GM18498 (cell line): ENCODE data around the gene FIGNL1.

ENCODE experiments used
- ATAC-seq: cut with Tn5 transposase; IDR thresholded peaks from one replicate; pipeline ENCODE4 v1.9.1; 2021; ENCODE audit warnings: mild to moderate bottlenecking, moderate library complexity; ENCODE audit not compliant: unreplicated experiment

FIGNL1 gene

DNA sequence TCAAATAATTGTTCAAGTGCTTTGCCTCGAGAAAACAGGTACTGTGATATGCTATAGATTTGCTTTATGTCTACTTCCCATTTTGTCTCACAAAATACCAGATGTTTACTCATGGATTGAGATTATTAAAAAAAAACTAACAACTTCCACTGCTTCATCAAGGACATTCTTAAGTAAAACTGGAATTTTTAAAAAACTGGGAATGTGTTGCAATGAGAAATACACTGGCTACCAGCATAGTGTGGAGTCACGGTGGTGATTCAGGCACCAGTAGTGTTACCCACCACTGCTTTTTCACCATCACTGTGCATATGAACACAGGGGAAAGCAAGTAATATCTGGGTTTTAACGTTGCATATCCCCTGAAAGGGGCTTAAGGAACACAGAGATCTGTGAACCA lies 21.2 kb downstream of the FIGNL1 start:
- ATAC-seq, result no peak

DNA sequence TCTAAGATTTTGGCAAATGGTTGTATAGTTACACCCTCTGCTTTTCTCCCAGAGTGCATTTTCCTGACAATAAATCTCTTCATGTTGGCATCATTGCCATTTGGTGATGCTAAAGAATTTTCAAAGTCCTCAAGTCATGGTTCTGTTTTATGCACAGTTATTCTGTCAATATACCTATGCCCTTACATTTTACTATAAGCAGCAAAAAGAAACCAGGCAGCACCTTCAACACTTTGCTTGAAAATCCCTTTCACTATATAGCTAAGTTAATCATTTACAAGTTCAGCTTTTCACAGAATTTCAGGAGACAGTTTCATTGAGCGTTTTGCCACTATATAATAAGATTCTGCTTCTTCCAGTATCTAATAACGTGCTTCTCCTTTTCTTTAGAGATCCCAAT lies 22.6 kb downstream of the FIGNL1 start:
- no peak for ATAC-seq

DNA sequence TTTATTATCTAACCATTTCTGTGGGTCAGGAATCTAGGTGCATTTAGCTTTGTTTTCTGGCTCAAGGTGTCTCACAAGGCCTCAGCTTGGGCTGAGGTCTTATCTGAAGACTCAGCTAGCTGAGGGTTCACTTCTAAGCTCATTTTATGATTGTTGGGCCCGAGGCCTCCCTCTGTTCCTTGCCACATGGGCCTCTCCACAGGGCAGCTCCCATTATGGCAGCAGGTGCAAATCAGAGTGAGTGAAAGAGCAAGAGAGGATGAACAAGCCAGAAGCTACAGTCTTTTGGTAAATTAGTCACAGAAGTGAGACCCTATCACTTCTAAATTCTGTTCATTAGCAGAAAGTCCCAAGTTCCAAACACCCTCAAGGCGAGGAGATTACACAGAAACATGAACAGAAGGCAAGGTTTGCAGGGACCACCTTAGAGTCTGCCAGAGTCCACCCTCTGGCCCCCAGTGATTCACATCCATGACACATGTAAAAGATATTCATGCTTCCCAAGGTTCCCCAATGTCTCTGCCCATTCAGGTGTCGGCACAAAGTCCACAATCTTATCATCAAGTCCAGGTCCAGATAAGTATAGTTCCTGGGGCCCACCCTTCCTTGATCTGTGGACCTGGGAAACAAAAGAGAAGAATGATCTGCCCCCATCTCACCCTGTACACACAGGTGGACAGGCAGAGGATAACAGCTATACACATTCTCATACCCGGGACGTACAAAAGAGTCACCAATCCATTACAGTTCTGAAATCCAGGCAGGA lies 23.7 kb downstream of the FIGNL1 start:
- no peak for ATAC-seq

DNA sequence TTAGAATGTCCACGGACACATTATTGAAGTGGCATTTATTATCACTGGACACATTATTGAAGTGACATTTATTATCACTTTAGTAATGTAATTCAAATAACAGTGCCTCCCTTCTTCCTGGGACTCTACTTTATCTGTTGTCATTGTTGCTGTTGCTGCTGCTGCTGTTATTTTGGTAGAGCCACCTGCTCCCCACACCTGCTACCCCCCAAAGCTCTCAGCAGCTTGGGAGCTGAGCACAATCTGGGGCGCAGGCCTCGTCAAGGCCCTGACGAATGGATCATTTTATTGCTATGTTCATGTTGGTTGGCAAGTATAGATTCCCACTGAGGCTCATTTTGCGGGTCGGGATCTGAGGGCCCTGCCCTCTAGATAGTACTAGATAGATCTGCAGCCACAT lies 24.8 kb downstream of the FIGNL1 start:
- ATAC-seq, result no peak

GRCh38 chr7:50423860-50424259 lies 26.3 kb downstream of the FIGNL1 start:
- no peak for ATAC-seq

DNA sequence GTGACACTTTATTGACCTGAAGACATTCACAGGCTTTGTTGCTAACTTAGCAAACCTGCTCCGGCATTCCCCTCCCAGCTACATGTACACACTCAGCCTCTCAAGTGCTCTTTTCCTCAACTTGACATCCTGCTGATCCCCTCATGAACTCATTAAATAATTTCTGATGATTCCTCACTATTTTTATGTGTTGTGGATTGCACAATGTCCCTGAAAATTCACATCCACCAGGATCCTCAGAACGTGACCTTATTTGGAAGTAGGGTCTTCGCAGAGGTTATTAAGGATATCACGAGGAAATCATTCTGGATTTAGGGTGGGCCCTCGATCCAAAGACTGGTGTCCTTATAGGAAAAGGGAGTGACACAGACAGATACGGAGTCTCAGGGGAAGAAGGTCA lies 27.3 kb downstream of the FIGNL1 start:
- ATAC-seq, result no peak

DNA sequence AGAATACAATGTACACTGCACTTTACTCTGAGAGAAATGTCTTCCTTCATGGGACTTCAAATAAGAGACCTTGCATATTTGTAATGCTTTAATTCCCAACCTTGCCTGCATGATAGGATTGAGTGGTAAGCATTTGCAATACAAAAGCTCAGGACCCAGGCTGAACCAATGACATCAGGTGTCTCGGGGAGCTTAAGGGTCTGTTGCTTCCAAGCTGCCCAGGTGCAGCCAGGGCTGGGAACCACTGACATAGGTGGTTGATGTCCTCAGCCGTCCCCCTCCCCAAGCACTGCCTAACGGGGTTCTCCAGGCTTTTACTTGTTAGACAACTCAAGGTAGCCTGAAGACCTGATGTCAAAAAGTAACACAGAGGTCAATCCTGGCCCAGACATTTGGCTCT lies 29.1 kb downstream of the FIGNL1 start:
- no peak for ATAC-seq

GRCh38 chr7:50418526-50419290 lies 31.4 kb downstream of the FIGNL1 start:
- ATAC-seq, result no peak

GRCh38 chr7:50418086-50418515 lies 32.0 kb downstream of the FIGNL1 start:
- ATAC-seq, result peak; percentile 86

- peak; percentile 80 for ATAC-seq
Measured at GRCh38 chr7:50416527-50417182, 33.5 kb downstream of the FIGNL1 start.

DNA sequence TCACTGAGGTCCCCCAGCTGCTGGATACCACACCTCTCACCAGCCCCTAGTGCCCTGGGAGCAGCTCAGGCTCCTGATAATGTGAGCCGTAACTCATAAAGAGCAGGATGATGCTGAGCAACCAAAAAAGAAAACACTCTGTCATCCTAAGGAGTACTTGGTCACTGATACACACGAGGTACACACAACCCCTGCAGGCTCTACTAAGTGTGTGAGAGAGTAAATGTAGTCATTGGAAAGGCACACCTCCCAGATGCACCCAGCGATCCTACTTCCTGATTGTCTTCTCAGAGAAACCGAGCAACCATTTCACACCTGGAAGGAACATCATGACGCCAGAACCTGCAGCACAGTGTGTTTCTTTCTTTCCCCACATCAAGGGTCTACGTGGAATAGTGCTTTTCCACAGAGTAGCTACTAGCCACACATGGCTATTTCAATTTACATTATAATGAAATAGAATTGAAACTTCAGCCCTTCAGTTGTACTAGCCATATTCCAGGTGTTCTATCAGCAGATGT lies 34.2 kb downstream of the FIGNL1 start:
- ATAC-seq, result peak; percentile 1

- no peak for ATAC-seq
Measured at GRCh38 chr7:50413561-50413960, 36.6 kb downstream of the FIGNL1 start.

GRCh38 chr7:50412973-50413372 lies 37.2 kb downstream of the FIGNL1 start:
- no peak for ATAC-seq

GRCh38 chr7:50411332-50411731 lies 38.8 kb downstream of the FIGNL1 start:
- ATAC-seq, result no peak

DNA sequence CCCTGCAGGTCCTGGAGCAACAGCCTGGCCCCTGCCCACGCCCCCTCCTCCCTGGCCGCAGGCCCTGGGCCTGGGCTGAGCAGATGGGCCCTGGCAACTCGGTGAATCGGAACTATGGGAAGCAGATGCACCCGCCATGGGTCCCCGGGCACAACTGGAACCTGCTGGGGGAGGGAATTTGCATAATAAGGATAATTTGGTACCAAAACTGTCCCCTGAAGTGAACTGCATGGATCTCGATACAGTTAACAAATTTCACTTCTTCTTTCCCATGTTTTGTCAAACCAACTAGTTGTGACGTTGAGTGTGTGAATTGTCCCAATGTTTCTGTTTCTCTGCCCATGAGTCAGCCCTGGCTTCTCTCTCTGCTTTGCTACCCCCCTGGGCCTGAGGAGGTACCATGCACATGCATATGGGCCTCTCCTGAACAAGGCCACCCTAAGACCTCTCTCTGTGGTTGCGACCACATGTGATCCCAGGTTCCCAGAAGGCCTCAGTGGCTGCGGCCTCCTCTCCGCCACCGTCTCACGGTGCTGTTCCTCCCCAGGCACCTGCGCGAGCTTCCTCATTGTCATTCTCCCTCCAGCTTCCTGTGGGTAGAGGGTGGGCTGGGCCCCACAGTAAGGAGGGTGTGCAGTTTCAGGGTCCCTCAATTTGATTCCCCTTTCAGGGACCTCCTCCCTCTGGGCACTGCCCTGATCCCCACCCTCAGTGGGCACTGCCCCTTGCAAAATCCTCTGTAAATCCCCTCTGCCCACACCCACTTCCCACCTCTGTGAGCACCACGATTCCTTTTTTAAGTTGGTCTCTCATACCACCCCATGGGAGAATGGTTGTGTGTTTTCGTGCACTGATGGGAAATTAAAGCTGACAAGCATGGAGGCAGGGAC lies 40.0 kb downstream of the FIGNL1 start:
- ATAC-seq, result peak; percentile 61

- ATAC-seq, result no peak
Measured at GRCh38 chr7:50406935-50407334, 43.2 kb downstream of the FIGNL1 start.

- peak; percentile 23 for ATAC-seq
Measured at GRCh38 chr7:50405221-50405620, 44.9 kb downstream of the FIGNL1 start.

- no peak for ATAC-seq
Measured at GRCh38 chr7:50404392-50404791, 45.8 kb downstream of the FIGNL1 start.

DNA sequence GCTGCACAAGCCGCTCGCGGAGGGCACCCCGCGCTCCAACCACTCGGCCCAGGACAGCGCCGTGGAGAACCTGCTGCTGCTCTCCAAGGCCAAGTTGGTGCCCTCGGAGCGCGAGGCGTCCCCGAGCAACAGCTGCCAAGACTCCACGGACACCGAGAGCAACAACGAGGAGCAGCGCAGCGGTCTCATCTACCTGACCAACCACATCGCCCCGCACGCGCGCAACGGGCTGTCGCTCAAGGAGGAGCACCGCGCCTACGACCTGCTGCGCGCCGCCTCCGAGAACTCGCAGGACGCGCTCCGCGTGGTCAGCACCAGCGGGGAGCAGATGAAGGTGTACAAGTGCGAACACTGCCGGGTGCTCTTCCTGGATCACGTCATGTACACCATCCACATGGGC lies 50.0 kb downstream of the FIGNL1 start:
- no peak for ATAC-seq

- ATAC-seq, result no peak
Measured at GRCh38 chr7:50399635-50400034, 50.5 kb downstream of the FIGNL1 start.

- ATAC-seq, result no peak
Measured at GRCh38 chr7:50399206-50399605, 50.9 kb downstream of the FIGNL1 start.
